Kidney epithelial cell (primary cell): ENCODE results near the gene B3GNT5. TPM values are rescaled to one million over a fixed set of nuclear protein-coding genes. Genes with fewer than 3 reads are reported as not detected.

ENCODE experiments used
- DNase-seq: peaks from one replicate; pipeline ENCODE4 v3.0.0-alpha.2; 2010; ENCODE audit warnings: low read depth
- H3K27me3 ChIP-seq: 2 replicates; pipeline ENCODE4 v1.6.0; 2011; ENCODE audit warnings: low read length; ENCODE audit not compliant: control insufficient read depth, insufficient read depth
- H3K36me3 ChIP-seq: 2 replicates; pipeline ENCODE4 v1.5.1; 2011; ENCODE audit warnings: low read length; ENCODE audit not compliant: control insufficient read depth, insufficient read depth
- H3K4me3 ChIP-seq: 2 replicates; pipeline ENCODE4 v1.5.1; 2011; ENCODE audit warnings: low read depth, mild to moderate bottlenecking, control low read depth, low read length
- CTCF ChIP-seq: IDR thresholded peaks from 2 replicates; pipeline ENCODE4 v1.5.1; 2011; ENCODE audit warnings: mild to moderate bottlenecking, moderate library complexity, low read length, control low read depth, inconsistent platforms; ENCODE audit not compliant: insufficient read depth, poor library complexity, severe bottlenecking
- total RNA-seq: library from RNA; depleted of rRNA; stranded (reverse); fragments of >200 nt; gene quantifications from 2 replicates; pipeline ENCODE4 v1.2.3, GENCODE V29; 2015

B3GNT5 gene
- total RNA-seq, 1 donor from 2014 or later = 27.6 TPM

- Histone ChIP-seq H3K27me3 (no peaks in the 10 kb centered on the region), H3K36me3 (no peaks in the 10 kb centered on the region), H3K4me3 (no peak overlapping the region)
- DNase-seq = no peak
- TF ChIP-seq CTCF = no peak
These were observed 62.7 kb downstream of the B3GNT5 start for GRCh38 chr3:183315739-183316138.

- DNase-seq = no peak
- Histone ChIP-seq H3K27me3 (no peaks in the 10 kb centered on the region), H3K4me3 (no peak overlapping the region), H3K36me3 (no peaks in the 10 kb centered on the region)
- no peak for TF ChIP-seq CTCF
These were observed 64.2 kb downstream of the B3GNT5 start for GRCh38 chr3:183317271-183317670.

DNA sequence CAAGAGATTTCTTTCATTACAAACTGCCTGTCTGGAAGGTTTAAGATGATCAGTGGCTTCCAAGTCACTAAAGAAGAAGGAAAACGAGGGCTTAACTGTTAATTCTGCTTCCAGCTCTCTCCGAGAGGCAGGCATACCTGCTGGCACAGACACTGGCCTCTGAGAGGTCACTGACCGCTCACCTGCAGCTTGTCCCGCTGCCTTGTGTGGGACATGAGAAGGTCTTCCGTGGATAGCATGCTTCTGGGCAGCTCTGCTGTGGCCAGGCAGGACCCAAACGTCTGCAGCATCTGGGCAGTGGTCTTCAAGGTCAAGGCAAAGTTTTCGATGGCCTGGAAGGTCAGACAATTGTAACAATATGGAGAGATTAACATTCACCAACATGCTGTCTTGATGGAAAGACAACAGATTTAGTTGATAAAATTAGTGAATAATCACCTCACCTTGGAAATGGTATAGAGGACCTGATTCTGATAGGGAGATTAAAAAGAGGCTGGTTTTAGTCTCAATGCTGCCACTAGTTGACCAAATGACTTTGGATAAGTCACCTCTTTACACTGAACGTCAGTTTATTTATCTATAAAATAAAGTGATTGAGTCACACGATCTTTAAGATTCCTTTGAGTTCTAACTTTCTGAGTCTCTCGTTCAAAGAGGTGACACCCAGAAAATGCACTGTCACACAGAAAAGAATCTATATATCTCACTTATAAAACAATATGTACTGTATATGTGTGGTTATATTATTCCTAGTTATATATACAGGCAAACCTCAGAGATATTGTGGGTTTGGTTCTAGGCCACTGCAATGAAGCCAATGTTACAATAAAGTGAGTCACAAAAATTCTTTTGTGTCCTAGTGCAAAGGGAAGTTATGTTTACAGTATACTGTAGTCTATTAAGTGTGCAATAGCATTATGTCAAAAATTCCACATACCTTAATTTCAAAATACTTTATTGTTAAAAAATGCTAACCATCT is 65.1 kb downstream of the B3GNT5 start:
- Histone ChIP-seq H3K36me3 (no peaks in the 10 kb centered on the region), H3K4me3 (no peak overlapping the region), H3K27me3 (no peaks in the 10 kb centered on the region)
- no peak for TF ChIP-seq CTCF
- no peak for DNase-seq

DNA sequence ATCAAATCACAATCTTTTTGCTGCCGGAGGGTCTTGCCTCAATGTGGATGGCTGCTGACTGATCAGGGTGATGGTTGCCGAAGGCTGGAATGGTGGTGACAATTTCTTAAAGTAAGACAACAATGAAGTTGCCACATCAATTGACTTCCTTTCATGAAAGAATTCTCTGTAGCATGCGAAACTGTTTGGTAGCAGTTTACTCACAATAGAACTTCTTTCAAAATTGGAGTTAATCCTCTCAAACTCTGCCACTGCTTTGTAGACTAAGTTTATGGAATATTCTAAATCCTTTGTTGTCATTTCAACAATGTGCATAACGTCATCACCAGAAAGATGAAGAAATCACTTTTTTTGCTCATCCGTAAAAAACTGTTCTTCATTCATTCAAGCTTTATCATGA is 65.8 kb downstream of the B3GNT5 start:
- no peak overlapping the region for H3K4me3 ChIP-seq
- no peaks in the 10 kb centered on the region for H3K27me3 ChIP-seq
- TF ChIP-seq CTCF = no peak
- DNase-seq = no peak
- H3K36me3 ChIP-seq = no peaks in the 10 kb centered on the region

GRCh38 chr3:183319371-183319770 is 66.3 kb downstream of the B3GNT5 start:
- no peak for TF ChIP-seq CTCF
- Histone ChIP-seq H3K4me3 (no peak overlapping the region), H3K36me3 (no peaks in the 10 kb centered on the region), H3K27me3 (no peaks in the 10 kb centered on the region)
- no peak for DNase-seq

Other genes starting within 250 kb of the B3GNT5 start
- gene MCCC1, start 153.8 kb upstream of the B3GNT5 start, total RNA-seq = 15.9 and 18.0 TPM in 2 replicates
- 29.3 and 31.6 TPM in 2 replicates for gene LAMP3, start 90.5 kb upstream of the B3GNT5 start, total RNA-seq
- gene MCF2L2, start 175.4 kb downstream of the B3GNT5 start, total RNA-seq = 0.84 and 1.9 TPM in 2 replicates